Stimulated activated CD4-positive, alpha-beta T cell treated with anti-CD3 and anti-CD28 coated beads, Interleukin-4, amount 100 ng/mL, for 4 hours (primary cell): Measurements from ENCODE around the gene NFYA.

Source experiments
- DNase-seq, 2 experiments: peaks; one replicate each; pipeline ENCODE4 v3.0.0-alpha.2; 2020

The NFYA gene

DNA sequence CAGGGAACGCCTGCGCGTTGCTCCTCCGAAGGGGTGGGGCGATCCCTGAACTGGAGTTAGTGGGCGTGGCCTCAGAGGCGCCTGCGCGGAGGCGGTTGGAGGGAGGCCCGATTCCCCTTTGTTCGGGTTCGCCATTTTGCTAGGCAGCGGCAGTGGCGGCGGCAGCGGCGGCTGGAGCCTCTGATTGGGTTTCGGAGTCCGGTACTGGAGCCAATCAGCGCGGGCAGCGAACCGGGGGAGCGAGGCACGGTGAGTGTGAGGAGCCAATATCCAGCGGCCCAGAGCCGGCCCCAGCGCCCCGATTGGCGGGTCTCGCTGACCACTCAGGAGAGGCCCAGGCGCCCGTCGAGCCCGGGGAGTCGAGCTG, at the start of gene NFYA:
TSS of gene NFYA (plus strand) at position 139 of the 367 bp plus-strand sequence. CDS start 6,116 bp downstream, outside the sequence.
- DNase-seq: peak in 1 of 2 experiments; percentile 99

DNA sequence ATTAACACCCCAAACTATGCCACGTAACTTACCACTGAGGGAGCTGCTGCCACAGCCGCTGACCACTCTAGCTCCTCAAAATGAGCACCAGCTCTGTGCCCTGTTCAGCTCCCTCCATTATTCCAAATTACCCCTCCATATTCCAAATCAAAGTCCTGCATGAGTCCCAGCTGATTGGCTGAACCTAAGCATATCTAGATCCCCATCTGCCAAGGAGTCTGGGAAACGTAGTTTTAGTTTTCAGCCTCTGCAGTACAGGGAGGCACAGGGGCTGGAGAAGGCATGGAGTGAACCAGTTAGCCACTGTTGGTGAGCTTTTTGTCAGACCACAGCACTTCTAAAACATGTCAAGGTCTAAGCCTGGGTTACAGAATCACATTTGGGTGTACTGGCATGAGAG, 49.7 kb upstream of the NFYA start:
- DNase-seq: no peak

DNA sequence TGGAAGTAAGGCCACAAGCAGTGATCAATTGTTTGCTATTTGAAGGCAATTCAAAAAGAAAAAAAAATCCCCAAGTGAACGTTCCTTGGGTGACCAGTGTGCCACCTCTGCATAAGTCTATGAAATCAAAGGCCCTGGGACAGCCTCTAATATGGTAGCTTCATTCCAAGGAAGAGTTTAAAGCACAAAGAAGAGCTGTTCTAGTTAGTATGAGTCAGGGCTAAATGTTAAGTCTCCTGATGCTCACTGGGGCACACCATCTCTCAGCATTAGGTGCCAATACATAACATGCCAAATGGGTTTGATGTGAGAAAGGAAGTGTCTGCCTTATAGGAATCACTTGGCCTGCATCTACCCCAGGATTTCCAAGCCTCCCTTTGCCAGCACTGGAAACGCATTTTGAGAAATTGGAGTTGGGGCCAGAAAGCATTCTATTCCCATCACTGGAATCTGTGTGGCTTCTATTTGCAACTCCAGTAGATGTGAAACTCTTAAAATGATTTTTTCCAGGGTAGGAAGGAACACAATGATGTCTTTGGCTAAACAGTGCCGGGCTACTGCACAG, 46.7 kb upstream of the NFYA start:
- no peak for DNase-seq

DNA sequence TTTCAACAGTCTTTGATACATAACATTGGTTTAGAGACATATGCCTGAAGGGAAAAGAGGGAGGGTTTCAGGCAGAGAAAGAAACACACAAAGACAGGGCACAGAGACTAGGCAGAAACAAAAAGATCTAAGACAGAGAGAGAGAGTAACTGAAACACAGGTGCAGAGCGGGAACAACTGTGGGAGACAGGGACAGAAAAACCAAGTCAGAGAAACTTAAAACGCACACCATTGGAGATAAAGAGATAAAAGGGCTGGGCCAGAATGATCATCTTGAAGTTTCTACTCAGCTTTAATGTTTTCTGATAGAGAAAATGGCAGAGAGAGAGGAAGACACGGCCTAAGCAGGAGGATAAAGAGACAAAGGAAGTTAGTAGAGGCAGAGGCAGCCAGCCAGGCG, 45.5 kb upstream of the NFYA start:
- no peak for DNase-seq

DNA sequence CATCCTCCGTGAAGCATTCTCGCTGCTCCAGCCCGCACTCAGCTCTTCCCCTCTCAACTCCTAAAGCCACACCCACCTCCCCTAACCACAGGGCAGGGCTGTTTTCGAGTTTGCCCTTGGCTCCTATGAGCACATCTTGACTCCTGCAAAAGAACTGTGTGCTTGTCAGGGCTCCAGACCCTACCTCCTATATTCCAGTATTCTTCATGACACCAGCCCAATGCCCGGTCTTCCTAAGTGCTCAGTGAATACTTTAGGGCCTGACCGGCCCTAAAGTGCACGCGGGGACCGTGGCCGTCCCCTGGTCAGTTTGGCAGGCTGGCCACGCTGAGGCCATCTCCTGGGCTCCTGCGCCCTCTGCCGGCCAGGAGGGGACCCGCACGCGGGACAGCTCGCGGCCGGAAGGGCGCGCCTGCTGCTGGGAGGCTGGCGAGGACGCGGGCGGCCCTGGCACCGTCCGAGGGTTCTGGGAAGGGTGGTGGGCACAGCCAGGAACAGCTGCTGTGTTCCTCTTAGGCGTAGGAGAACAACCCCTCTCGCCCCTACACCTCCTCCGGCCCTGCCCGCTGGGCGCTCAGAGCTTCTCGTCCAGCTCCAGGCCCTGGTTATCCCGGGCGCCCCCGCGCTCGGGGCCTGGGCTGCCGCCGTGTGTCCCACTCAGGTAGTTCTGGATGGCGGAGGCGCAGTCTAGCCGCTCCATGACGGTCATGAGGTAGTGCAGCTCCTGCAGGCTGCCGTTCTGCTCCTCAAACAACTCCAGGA, 44.8 kb upstream of the NFYA start:
- peak; percentile 46 to 76 for DNase-seq

DNA sequence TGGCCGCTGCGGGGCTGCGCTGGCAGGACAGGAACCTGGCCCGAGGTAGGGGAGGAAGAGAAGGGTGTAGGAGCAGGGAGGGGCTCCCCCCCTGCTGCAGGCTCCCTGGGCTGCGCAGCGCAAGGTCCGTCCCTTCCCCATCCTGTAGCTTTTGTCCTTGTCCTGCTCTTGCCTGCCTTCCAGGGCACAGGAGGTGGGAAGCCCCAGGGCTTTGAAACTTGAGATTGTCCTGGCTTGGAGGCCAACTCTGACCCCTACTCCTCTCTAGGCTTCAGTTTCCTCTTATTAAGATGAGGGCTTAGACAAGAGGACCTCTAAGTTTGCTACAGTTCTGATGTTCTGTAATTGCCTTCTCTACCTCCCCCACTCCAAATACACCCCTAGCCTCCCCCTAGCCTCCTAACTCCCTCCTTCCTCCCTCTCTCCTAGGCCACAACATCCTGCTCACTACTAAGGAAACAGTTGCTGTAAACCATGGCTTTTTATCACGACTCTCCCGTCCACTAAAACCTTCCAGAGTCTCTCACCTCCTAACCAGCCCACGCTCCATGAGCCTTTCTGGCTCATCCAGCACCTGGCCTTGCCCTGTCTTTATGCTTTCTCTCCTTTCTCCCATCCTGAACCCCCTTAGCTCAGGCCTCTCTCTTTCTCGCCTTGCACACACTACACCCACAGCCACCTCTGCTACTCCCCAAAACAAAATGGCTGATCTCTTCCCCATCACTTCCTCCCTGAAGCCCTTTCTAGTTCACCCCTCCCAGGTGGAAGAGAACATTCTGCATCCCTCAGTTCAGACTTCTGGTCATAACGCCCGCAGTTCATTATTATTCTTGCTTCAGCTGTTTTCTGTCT, 44.0 kb upstream of the NFYA start:
- DNase-seq: no peak

DNA sequence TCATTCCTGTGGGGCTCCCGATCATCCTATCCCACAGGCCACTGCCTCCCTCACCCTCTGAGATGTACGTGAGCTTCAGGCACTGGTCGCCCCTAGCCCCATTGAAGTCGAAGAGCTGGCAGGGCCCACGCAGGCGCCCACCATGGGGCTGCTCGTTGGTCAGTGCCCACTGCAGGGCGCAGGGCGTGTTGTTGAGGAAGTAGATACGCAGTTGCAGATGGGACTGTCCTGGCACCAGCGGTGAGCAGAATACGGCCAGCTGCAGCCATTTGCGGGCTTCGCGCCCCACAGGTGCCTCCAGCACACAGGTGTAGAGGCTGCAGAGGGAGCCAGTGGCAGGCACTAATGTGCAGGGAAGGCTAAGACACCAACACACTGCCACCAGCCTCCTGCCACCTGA, 39.9 kb upstream of the NFYA start:
- DNase-seq: no peak

DNA sequence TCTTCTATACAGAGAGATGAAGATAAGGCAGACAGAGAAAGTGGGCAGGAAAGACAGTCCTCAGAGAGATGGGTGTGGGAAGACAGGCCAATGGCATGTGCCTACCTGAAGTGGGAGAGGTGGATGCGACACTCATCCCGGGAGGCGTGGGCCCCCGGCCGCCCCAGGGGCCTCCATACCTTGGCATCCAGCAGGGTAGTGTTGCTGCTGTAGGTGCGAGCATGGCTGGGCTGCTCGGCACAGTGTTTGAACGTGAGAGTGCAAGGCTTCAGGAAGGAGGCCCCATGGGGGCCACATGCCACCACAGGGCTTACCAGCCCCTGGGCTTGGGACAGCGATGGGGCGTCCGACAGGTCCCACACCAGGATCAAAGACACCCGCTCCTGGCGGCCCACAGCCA, 39.0 kb upstream of the NFYA start:
- DNase-seq: no peak

DNA sequence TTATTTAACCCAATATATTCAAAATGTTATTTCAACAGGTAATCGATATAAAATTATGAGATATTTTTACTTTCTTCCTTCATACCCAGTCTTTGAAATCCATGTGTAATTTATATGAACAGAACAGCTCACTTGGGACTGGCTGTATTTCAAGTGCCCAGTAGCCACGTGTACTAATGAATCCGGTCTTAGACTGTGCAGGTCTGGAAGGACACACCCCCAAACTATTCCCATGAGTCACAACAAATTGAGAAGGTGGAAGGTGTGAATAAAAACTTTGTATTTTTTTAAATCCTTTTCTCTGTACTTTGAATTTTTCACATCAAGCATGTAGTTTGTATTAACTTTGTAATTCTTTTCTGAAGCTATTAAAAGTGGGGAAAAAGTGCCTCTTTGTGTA, 36.6 kb upstream of the NFYA start:
- DNase-seq: no peak

DNA sequence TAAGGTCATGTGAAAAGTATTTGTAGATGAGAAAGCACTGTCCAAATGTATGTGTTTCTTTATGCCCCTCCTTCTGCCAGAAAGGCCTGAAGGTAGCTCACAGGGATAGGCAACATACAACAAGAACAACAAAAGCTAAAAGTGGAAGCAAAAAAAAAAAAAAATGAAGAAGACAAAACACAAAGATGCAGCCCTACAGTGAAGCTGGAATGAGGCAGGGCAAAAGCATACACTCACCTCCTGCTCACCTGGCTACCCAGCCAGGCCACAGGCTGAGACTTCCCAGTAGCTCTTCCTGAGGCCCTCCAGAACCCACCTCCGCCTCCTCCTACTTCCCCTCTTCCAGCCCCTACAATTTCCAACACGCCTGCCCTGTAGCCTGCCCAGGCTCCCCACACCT, 36.2 kb upstream of the NFYA start:
- DNase-seq: no peak

DNA sequence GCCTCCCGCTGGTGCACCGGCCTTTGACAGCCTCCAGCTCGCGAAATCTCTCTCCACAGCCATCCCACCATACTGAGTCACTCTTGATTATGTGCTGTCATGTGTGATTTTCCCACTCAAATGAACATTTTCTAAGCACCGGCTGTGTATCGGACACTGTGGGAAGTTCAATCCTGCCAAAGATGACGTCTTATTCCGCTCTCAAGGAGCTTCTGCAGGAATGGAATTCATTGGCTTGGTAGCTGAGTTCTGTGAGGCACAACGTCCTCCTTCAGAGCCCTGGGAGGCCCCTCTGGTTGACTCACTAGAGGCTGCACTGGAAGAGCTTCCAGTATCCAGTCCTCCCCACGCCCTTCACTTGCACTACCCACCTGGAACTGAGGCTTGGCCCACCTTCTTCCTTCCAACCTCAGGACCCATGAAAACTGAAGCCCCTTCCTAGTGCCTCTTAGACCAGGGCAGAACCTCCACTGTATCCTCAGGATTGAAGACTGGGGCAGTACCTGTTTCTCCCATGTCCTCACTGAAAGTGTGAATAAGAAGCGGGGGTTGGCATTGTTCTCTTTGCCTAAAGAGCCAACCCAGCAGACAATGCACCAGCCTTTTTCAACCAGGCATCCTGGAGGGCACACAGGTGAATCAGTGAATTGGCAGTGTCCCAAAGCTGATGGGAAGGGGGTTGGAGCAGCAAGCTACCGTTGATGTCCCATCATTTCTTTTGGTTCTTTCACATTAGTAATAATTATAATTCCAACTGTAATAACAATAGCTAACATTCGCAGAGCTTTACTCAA, 35.5 kb upstream of the NFYA start:
- no peak for DNase-seq

DNA sequence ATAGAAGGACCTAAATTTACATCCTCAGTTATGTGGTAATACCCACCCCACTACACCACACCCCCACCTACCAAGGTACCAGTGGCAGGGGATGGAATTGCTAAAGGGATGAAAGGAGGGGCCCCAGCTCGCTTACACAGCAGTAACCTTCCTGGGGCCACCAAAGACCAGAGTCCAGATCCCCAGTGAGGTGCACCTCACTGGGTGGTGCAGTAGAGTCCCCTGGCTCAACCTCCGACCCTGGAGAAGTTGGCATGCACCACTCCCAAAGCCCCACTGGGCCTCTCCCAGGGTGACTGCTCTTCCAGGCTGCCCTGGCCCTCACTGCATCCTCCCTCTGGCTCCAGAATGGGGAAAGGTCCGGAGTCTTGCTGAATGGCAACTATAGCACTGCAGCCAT, 34.6 kb upstream of the NFYA start:
- no peak for DNase-seq

DNA sequence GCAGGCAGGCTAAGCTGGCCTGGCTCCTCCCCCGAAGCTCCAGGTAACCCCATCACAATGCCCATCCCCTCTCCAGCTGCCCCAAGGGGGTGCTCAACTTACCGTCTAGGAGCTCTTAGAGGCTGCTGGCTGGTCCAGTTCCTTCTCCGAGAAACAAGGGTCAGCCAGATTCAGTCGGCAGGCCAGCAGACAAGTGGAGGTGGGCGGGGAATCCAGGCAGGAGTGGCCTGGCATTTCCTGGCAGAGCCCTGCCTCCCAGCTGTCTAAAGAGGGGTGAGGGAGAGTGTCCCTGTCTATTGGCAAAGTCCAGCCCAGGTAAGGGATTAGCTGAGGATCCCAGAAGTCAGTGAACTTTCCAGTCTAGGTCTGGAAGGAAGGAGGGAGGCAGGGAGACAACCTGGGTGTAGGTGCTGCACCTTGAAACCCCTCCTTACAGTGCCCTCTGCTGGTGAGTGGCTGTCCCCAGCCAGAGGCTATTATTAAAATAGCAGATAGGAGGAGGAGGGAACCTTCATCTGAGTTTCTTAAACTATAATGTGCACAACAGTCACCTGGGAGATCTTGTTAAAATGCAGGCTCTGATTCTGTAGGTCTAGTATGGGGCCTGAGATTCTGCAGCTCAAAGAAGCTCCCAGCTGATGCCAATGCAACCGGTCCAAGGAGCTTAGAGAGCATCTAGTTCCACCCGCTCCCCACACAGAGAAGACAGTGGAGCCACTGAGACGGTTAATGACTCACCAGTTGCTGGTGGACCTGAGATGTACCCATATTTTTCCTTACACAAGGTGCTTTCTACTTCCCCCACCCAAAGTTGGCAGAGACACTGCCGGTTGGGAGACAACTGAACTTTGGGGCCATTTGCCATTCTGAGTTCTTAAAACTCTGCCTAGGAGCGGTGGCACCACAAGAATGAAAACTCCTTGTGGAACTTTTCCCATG, 33.4 kb upstream of the NFYA start, which contains the start of gene UNC5CL:
TSS of gene UNC5CL (minus strand) at position 162 of the 939 bp plus-strand sequence. CDS start 4,147 bp downstream, outside the sequence.
- peak; percentile 42 to 46 for DNase-seq

DNA sequence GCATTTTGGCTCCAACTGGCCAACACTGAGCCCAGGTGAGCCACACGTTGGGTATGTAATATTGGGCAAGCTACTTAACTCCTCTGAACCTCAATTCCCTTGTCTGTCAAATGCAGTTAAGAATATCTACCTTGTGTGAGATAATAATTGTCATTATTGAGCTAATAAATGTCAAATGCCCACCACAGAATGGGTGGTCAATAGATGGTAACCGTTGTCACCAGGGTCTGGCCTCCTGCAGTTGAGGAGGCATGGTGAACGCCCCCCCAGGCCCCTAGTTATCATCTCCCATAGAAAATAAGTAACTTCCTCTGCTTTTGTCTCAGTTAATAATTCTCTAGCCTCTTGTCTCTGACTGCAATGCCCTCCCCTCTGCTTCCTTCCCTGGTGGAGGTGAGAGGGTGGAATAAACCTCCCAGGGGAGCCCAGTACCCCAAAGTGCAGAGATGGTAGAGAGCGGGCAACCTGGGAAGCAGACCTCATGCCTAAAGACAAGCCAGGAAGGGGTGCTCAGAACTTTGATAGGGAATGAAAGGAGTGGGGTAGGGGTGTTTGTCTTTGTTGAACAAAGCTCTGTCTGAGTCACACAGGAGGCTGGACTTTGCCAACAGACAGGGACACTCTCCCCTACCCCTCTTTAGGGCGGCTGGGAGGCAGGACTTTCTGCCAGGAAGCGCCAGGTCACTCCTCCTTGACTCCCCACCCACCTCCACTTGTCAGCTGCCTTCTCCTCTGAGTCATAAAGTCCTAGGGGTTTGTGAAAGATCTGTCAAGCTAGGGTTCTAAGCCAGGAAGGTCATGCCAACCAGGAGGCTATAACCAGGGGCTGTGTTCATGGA, 32.5 kb upstream of the NFYA start:
- DNase-seq: no peak

DNA sequence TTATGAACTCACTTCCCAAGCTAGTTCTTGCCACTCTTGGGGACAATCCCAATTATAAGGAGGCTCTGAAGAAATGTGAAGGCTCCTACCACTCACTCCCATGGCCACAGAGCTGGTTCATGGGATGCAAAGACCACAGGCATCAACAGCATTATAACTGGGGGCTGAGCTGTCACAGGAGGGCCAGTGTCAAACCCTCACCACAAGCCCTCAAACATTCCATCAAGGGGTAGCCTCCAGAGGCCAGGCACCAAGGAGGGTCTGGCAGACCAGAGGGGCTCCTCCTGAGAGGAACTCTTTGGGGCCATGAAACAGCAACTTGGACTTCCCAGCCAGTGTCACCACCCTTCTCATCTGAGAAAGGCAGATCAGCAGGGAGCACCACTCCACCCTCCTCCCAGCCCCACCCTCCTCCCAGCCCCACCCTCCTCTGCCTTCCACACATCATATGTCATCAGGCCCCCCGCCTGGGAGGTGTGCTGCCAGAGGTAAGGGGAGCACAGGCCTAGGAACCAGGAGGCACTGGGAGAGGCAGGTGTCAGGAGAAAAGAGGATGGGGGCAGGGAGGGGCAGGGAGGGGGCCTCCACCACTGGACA, 31.7 kb upstream of the NFYA start:
- no peak for DNase-seq

DNA sequence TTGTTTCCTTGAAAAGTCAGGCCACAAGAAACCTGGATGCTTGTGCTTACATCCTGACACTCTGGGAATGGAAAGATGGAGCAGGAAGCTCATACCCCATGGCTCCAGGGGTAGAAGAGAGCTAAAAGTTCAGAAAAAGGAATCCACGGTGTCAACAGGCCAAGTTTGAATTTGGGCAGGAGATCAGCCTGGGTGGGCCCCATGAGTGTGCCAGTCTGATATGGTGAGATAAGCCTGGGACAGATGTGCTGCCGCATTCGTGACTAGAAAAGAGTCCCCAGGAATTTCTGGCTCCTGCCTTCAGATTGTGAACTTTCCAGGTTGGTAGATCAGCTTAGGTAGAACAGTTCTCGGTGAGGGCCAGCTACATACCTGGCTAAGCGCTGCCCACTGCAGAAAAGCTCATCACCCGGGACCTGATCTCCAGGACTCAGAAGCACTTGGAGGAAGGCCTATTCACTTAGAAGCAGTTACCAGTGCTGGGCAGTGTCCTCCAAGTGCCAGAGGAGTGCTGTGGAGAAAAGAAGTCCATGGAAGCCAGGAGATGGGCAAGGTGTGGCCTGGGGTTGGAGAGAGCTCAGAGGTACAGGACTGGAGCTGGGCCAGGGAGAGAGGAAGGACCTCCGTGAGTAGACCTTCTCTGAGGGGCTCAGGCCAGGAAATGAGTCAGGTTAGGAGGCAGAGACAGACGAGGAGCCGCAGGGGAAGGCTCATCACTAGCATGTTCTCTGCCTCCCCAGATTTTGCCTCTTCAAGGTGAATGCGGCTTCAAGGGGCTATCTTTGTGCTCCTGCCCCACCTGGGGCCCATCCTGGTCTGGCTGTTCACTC, 30.3 kb upstream of the NFYA start, which contains the start of gene TSPO2:
TSS of gene TSPO2 (plus strand) at position 242 of the 830 bp plus-strand sequence. CDS start at position 761, 519 bp downstream.
- no peak for DNase-seq

DNA sequence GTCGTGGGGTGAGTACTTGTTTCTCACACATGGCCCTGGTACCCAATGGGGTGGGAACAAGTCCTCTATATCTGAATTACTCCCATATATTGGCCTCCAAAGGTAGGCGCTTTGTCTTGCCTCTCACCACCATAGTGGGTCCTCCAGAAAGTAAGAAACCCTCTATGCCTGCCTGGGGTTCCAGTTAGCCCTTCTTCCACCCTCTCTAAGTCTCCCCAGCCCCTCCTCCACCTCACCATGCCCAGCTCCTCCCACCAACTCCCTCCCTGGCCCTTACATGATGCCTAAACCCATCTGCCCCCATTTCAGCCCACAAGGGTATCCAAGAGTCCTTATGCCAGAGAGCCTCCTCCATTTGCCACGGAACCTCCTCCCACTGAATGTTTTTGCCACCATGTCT, 29.6 kb upstream of the NFYA start:
- DNase-seq: no peak

DNA sequence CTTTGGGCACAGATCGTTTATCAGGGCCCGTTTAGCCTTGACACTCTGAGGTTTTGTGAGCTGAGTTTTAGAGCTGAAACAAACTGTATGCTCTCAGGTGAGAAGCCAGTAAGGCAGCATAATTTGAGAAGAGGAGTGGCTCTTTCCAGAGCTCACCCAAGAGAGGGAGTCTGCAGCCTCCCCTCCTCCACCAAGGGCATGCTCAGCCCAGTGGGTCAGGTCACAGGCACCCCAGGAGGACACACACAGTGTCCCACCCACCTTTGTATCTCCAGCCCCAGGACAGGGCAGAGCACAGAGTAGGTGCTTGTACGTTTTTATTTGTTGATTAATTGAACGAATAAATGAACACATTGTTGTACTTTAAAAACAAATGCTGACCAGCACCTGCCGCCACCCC, 27.1 kb upstream of the NFYA start:
- DNase-seq: no peak

DNA sequence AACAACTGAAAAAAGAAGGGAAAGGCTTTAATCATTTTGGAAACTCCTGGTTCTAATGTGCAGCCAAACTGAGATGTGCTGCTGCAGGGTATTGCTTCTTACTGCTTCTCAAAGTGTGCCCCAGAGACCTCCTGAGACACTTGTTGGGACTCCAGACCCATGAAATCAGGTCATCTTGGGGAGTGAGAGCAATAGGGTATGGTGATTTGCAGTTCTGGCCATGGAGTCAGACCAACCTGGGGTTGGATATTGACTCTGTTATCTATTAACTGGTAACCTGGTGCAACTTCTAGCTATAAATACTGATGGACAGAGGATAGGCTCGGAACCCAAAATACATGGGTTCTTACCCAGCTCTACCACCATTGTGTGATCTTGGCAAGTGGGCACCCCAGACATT, 26.7 kb upstream of the NFYA start:
- DNase-seq: no peak
